Breast epithelium (tissue), 4 donors: Measurements from ENCODE around the gene OR2AG2. TPM values are rescaled to one million over a fixed set of nuclear protein-coding genes. Genes with fewer than 3 reads are reported as not detected.
"Not testable (repeated sequence)": the region's sequence is repeated elsewhere in the genome, so short reads cannot be mapped to it uniquely, and the experiment has no call there.

ENCODE experiments used
- DNase-seq, 2 donors: peaks; one replicate each; pipeline ENCODE4 v3.0.0-alpha.2; 2019; ENCODE audit warnings: low spot score in 2 of 2
- H3K27ac ChIP-seq, 2 donors: fragments of 200-600 bp; sonication (generic) in 1 of 2; one replicate each; pipeline ENCODE4 v1.5.1; 2016 to 2019; ENCODE audit warnings: mild to moderate bottlenecking in 1 of 2
- H3K27me3 ChIP-seq, 2 donors: fragments of 200-600 bp; sonication (generic) in 1 of 2; one replicate each; pipeline versions ENCODE4 v1.5.1 to v1.6.0; 2017 to 2019; ENCODE audit warnings: control low read depth in 1 of 2, mild to moderate bottlenecking in 1 of 2
- H3K36me3 ChIP-seq: fragments of 200-600 bp; one replicate; pipeline ENCODE4 v1.5.1; 2019
- H3K4me1 ChIP-seq, 2 donors: fragments of 200-600 bp; sonication (generic); one replicate each; pipeline ENCODE4 v1.5.1; 2016 to 2019; ENCODE audit warnings: control low read depth in 1 of 2
- H3K4me3 ChIP-seq, 3 donors: fragments of 200-600 bp; sonication (generic); 1 replicate in 2 of 3; 2 replicates in 1 of 3; pipeline ENCODE4 v1.5.1; 2016 to 2019; ENCODE audit warnings: mild to moderate bottlenecking in 3 of 3, moderate library complexity in 2 of 3
- H3K9me3 ChIP-seq, 2 donors: fragments of 200-600 bp; sonication (generic) in 1 of 2; one replicate each; pipeline ENCODE4 v1.5.1; 2016 to 2019; ENCODE audit warnings: control low read depth in 1 of 2
- CTCF ChIP-seq, 3 donors: fragments of 450-650 bp; IDR thresholded peaks; one replicate each; pipeline ENCODE4 v1.5.1; 2016 to 2017; ENCODE audit warnings: antibody characterized with exemption in 3 of 3, mild to moderate bottlenecking in 3 of 3, moderate library complexity in 3 of 3
- POLR2A ChIP-seq: fragments of 450-650 bp; IDR thresholded peaks from one replicate; pipeline ENCODE4 v1.6.1; 2016; ENCODE audit warnings: antibody characterized with exemption, mild to moderate bottlenecking, moderate library complexity
- POLR2AphosphoS5 ChIP-seq, 3 donors: sonication (generic); formaldehyde crosslinking; IDR thresholded peaks; one replicate each; pipeline ENCODE4 v1.6.1; 2017; ENCODE audit warnings: antibody characterized with exemption in 3 of 3
- intact Hi-C: fragments of 100-400 bp; cut with DNase I; formaldehyde crosslinking; loops from one replicate; pipeline ENCODE4 v1.15.1; 2023; ENCODE audit warnings: low total_unique reads
- total RNA-seq, 3 donors: library from RNA; depleted of rRNA; stranded (reverse); fragments of >200 nt; gene quantifications; one replicate each; pipeline ENCODE4 v1.1.0, GENCODE V29; 2016

The OR2AG2 gene
- total RNA-seq = 1 to 10 TPM in 1 of 3 donors, under 1 TPM in 1, not detected in 1; 0.44 to 3.6 TPM

- no peak within 1 kb of the TSS for H3K27ac ChIP-seq
- no peak for DNase-seq
These were observed at the start of gene OR2AG2 for GRCh38 chr11:6771926-6772893. TSS of gene OR2AG2 (minus strand) at chr11:6771976. CDS start at chr11:6768957, 3,019 bp downstream.

GRCh38 chr11:6818967-6819366, 47.2 kb upstream of the OR2AG2 start:
- intact Hi-C loops = no loop called here
- Histone ChIP-seq H3K4me1 (no peaks in the 10 kb centered on the region), H3K4me3 (no peak overlapping the region), H3K36me3 (no peaks in the 10 kb centered on the region), H3K27ac (no peak overlapping the region), H3K9me3 (peaks cover 0 to 4% of the 10 kb centered on the region in 2 donors), H3K27me3 (no peaks in the 10 kb centered on the region)
- no peak for TF ChIP-seq CTCF (IDR thresholded peaks at IDR 0.05)
- no peak for DNase-seq

More at GRCh38 chr11:6771926-6772893, at the start of gene OR2AG2:
- TF ChIP-seq POLR2A (no peak), POLR2AphosphoS5 (IDR thresholded peaks at IDR 0.05) (no peak), CTCF (IDR thresholded peaks at IDR 0.05) (no peak)
- H3K4me3 ChIP-seq = no peak within 1 kb of the TSS
- no peaks in the 10 kb centered on the region for H3K4me1 ChIP-seq
- intact Hi-C loops = no loop called here
- H3K27me3 ChIP-seq = no peaks in the 10 kb centered on the region
- H3K36me3 ChIP-seq = no peaks in the 10 kb centered on the region
- H3K9me3 ChIP-seq = no peaks in the 10 kb centered on the region

- intact Hi-C loops = no loop called here
- no peak for TF ChIP-seq CTCF (IDR thresholded peaks at IDR 0.05)
- TF ChIP-seq POLR2AphosphoS5 (IDR thresholded peaks at IDR 0.05) = no peak
- no peak for TF ChIP-seq POLR2A
- Histone ChIP-seq H3K4me1 (no peaks in the 10 kb centered on the region), H3K4me3 (no peak overlapping the region), H3K36me3 (no peaks in the 10 kb centered on the region), H3K27ac (no peak overlapping the region), H3K27me3 (no peaks in the 10 kb centered on the region), H3K9me3 (peaks cover 0 to 4% of the 10 kb centered on the region in 2 donors)
- no peak for DNase-seq
These were observed 45.9 kb upstream of the OR2AG2 start for GRCh38 chr11:6817694-6818093.

GRCh38 chr11:6813656-6814055, 41.9 kb upstream of the OR2AG2 start:
- no peak for TF ChIP-seq CTCF (IDR thresholded peaks at IDR 0.05)
- TF ChIP-seq POLR2A = no peak
- Histone ChIP-seq H3K4me3 (no peak overlapping the region), H3K27me3 (no peaks in the 10 kb centered on the region), H3K27ac (no peak overlapping the region), H3K4me1 (no peaks in the 10 kb centered on the region), H3K36me3 (no peaks in the 10 kb centered on the region), H3K9me3 (no peaks in the 10 kb centered on the region)
- intact Hi-C loops = no loop called here
- no peak for DNase-seq

- no peaks in the 10 kb centered on the region for H3K36me3 ChIP-seq
- H3K4me3 ChIP-seq = no peak overlapping the region
- H3K27ac ChIP-seq = no peak overlapping the region
- no peaks in the 10 kb centered on the region for H3K4me1 ChIP-seq
- intact Hi-C loops = no loop called here
- no peaks in the 10 kb centered on the region for H3K9me3 ChIP-seq
- H3K27me3 ChIP-seq = no peaks in the 10 kb centered on the region
- DNase-seq = no peak
- TF ChIP-seq CTCF (IDR thresholded peaks at IDR 0.05) (peak in 2 of 3 donors; percentile 50 to 55), POLR2A (no peak), POLR2AphosphoS5 (IDR thresholded peaks at IDR 0.05) (no peak)
These were observed 40.7 kb upstream of the OR2AG2 start for GRCh38 chr11:6812390-6813005.

- H3K36me3 ChIP-seq, intact Hi-C loops, DNase-seq, H3K27ac ChIP-seq, H3K4me3 ChIP-seq, H3K4me1 ChIP-seq, H3K27me3 ChIP-seq: not testable (repeated sequence)
- peaks cover 0 to 11% of the 10 kb centered on the region in 2 donors for H3K9me3 ChIP-seq
These were observed 29.3 kb upstream of the OR2AG2 start for GRCh38 chr11:6801075-6801474.
